ENCODE data around the gene FBXL14.

FBXL14 gene

DNA sequence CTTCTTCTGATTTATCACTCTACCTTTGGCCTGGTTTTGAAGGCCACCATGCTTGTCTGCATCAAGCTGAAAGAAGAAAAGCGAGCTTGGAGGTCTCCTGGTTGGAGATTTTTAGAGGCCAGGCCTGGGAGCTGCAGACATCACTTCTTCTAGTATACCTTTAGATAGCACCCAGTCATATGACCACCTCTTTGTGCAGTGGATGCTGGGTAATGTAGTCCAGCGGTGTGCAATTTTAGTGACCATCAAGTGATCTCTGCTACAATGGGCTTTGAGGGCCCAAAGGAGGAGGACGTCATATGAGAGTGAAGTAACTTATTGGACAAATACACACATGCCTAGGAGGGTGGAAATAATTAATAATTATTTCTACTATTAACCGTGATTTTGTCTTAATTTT is 19.5 kb upstream of the FBXL14 start:
- no peaks in the 10 kb centered on the region for H3K9me3 ChIP-seq (ENCODE audit: control insufficient read depth, low read length)

DNA sequence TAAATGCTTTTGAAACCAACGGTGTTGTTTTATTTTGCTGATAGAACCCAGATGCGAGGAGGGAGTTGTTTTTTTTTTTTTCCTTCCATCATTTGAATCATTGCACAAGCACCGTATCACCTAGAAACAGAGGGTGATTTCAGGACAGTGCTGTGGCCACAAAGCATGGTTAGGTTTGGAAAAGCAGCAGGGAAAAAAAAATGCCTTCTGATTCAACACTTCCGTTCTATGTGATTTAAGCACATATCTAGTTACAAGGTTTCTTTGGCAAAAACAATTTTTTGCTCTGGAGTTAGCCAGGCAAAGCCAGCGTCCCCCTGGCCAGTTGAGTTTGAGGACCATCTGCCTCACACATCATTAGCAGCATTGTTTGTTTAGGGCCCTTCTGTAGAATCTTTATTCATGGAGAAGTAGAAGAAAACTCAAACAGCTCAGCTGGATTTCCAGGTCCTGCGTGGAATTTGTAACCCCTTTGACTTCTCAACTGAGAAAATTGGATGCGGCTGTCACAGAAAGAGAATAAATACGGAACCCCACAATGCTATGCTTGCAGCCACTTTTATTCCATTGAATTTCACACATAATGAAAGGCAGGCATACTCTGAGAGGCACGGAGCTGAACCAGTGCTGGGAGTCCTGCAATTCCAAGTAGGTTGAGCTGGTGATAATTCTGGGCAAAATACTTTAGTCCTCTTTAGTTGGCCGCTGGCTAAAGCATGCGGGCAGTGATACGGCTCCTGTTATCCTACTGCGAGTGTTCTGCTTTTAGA is 17.6 kb upstream of the FBXL14 start:
- Histone ChIP-seq H2BK120ac (ENCODE audit: low read depth, low read length) (no peak overlapping the region), H2AK5ac (ENCODE audit: low read length, severe bottlenecking) (no peak overlapping the region), H3K27me3 (ENCODE audit: control insufficient read depth in 1 of 2, insufficient read depth in 1 of 2, low read length in 2 of 2) (no peaks in the 10 kb centered on the region), H3K4ac (ENCODE audit: low read depth in 1 of 2, low read length in 2 of 2) (no peak overlapping the region), H4K91ac (ENCODE audit: low read length) (no peak overlapping the region), H3K14ac (ENCODE audit: low read length in 2 of 2) (no peak overlapping the region), H3K27ac (ENCODE audit: low read length, poor library complexity, severe bottlenecking) (peak overlapping the region; percentile 22), H2BK5ac (ENCODE audit: low read depth, low read length, poor library complexity, severe bottlenecking) (no peak overlapping the region), H2BK12ac (ENCODE audit: low read length in 2 of 2) (no peak overlapping the region), H3K4me1 (ENCODE audit: control insufficient read depth, insufficient read depth, low read depth, low read length) (peaks cover 6% of the 10 kb centered on the region), H2AFZ (ENCODE audit: low read depth, low read length) (no peak overlapping the region), H3K36me3 (ENCODE audit: control insufficient read depth in 1 of 2, insufficient read depth in 2 of 2, low read depth in 1 of 2, low read length in 2 of 2) (no peaks in the 10 kb centered on the region), H3K18ac (ENCODE audit: low read depth in 1 of 2, low read length in 2 of 2) (no peak overlapping the region), H2BK15ac (ENCODE audit: low read depth, poor library complexity, severe bottlenecking) (no peak overlapping the region), H3K4me3 (ENCODE audit: insufficient read depth in 1 of 2, low read depth in 1 of 2, low read length in 2 of 2) (peak overlapping the region in 1 of 2 experiments; percentile 48), H3K79me1 (replicated peaks; ENCODE audit: low read length, poor library complexity, severe bottlenecking) (peaks cover 28% of the 10 kb centered on the region), H4K8ac (ENCODE audit: low read length) (no peak overlapping the region), H3K4me2 (ENCODE audit: low read length, poor library complexity, severe bottlenecking) (peak overlapping the region; percentile 48), H3K9me3 (ENCODE audit: control insufficient read depth, low read length) (no peaks in the 10 kb centered on the region), H3K9ac (ENCODE audit: low read length) (peak overlapping the region; percentile 85), H3K23ac (ENCODE audit: low read length in 2 of 2) (no peak overlapping the region)
- WGBS = 81% methylated on average over 13 of the region's 13 CpGs
- peak; percentile 46 for DNase-seq

More for the DNA sequence above, 19.5 kb upstream of the FBXL14 start:
- Histone ChIP-seq H3K4ac (ENCODE audit: low read depth in 1 of 2, low read length in 2 of 2) (no peak overlapping the region), H3K27ac (ENCODE audit: low read length, poor library complexity, severe bottlenecking) (no peak overlapping the region), H3K23ac (ENCODE audit: low read length in 2 of 2) (no peak overlapping the region), H3K4me3 (ENCODE audit: insufficient read depth in 1 of 2, low read depth in 1 of 2, low read length in 2 of 2) (no peak overlapping the region), H4K91ac (ENCODE audit: low read length) (no peak overlapping the region), H3K4me1 (ENCODE audit: control insufficient read depth, insufficient read depth, low read depth, low read length) (peaks cover 6% of the 10 kb centered on the region), H2AFZ (ENCODE audit: low read depth, low read length) (no peak overlapping the region), H3K9ac (ENCODE audit: low read length) (no peak overlapping the region), H2AK5ac (ENCODE audit: low read length, severe bottlenecking) (no peak overlapping the region), H2BK120ac (ENCODE audit: low read depth, low read length) (no peak overlapping the region), H3K14ac (ENCODE audit: low read length in 2 of 2) (no peak overlapping the region), H3K79me1 (replicated peaks; ENCODE audit: low read length, poor library complexity, severe bottlenecking) (peaks cover 26% of the 10 kb centered on the region), H3K18ac (ENCODE audit: low read depth in 1 of 2, low read length in 2 of 2) (no peak overlapping the region), H4K8ac (ENCODE audit: low read length) (no peak overlapping the region), H2BK5ac (ENCODE audit: low read depth, low read length, poor library complexity, severe bottlenecking) (no peak overlapping the region), H3K4me2 (ENCODE audit: low read length, poor library complexity, severe bottlenecking) (no peak overlapping the region), H2BK12ac (ENCODE audit: low read length in 2 of 2) (no peak overlapping the region), H3K27me3 (ENCODE audit: control insufficient read depth in 1 of 2, insufficient read depth in 1 of 2, low read length in 2 of 2) (no peaks in the 10 kb centered on the region), H2BK15ac (ENCODE audit: low read depth, poor library complexity, severe bottlenecking) (no peak overlapping the region), H3K36me3 (ENCODE audit: control insufficient read depth in 1 of 2, insufficient read depth in 2 of 2, low read depth in 1 of 2, low read length in 2 of 2) (no peaks in the 10 kb centered on the region)
- 100% methylated on average over 1 of the region's 4 CpGs for WGBS
- DNase-seq = no peak

DNA sequence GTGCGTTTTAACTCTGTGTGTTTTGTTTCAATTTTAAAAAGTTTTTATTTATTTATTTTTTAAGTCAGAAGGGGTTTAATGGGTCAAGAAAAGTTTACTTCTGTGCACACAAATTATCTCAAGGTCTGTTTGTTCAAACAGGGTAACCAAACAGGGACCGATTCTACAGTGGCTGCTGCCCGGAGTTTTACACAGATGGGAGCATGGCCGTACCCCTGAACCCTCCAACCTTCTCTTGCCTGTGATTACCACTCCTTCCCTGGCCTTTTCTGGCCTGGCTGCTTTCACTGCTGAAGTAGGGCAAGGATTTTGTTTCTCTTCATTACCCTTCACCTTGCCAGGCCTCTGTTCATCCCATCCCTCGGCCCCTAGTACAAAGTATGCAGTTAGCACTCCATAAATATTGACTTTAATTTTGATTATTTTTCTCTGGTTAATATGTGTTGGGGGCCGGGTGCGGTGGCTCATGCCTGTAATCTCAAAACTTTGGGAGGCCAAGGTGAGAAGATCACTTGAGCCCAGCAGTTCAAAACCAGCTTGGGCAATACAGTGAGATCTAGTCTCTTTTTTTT is 15.8 kb upstream of the FBXL14 start:
- H3K23ac ChIP-seq (ENCODE audit: low read length in 2 of 2) = no peak overlapping the region
- WGBS = 98% methylated on average over 6 of the region's 7 CpGs
- no peak overlapping the region for H2AFZ ChIP-seq (ENCODE audit: low read depth, low read length)
- no peak overlapping the region for H3K9ac ChIP-seq (ENCODE audit: low read length)
- no peak overlapping the region for H4K8ac ChIP-seq (ENCODE audit: low read length)
- no peak overlapping the region for H3K27ac ChIP-seq (ENCODE audit: low read length, poor library complexity, severe bottlenecking)
- no peak overlapping the region for H2BK5ac ChIP-seq (ENCODE audit: low read depth, low read length, poor library complexity, severe bottlenecking)
- no peak overlapping the region for H2BK15ac ChIP-seq (ENCODE audit: low read depth, poor library complexity, severe bottlenecking)
- no peak overlapping the region for H2BK12ac ChIP-seq (ENCODE audit: low read length in 2 of 2)
- H3K36me3 ChIP-seq (ENCODE audit: control insufficient read depth in 1 of 2, insufficient read depth in 2 of 2, low read depth in 1 of 2, low read length in 2 of 2) = no peaks in the 10 kb centered on the region
- no peak overlapping the region for H2BK120ac ChIP-seq (ENCODE audit: low read depth, low read length)
- H3K27me3 ChIP-seq (ENCODE audit: control insufficient read depth in 1 of 2, insufficient read depth in 1 of 2, low read length in 2 of 2) = no peaks in the 10 kb centered on the region
- peaks cover 11% of the 10 kb centered on the region for H3K4me1 ChIP-seq (ENCODE audit: control insufficient read depth, insufficient read depth, low read depth, low read length)
- no peak overlapping the region for H3K4me3 ChIP-seq (ENCODE audit: insufficient read depth in 1 of 2, low read depth in 1 of 2, low read length in 2 of 2)
- no peaks in the 10 kb centered on the region for H3K9me3 ChIP-seq (ENCODE audit: control insufficient read depth, low read length)
- no peak overlapping the region for H3K4me2 ChIP-seq (ENCODE audit: low read length, poor library complexity, severe bottlenecking)
- no peak overlapping the region for H4K91ac ChIP-seq (ENCODE audit: low read length)
- peaks cover 18% of the 10 kb centered on the region for H3K79me1 ChIP-seq (replicated peaks; ENCODE audit: low read length, poor library complexity, severe bottlenecking)
- H2AK5ac ChIP-seq (ENCODE audit: low read length, severe bottlenecking) = no peak overlapping the region
- H3K14ac ChIP-seq (ENCODE audit: low read length in 2 of 2) = no peak overlapping the region
- no peak overlapping the region for H3K18ac ChIP-seq (ENCODE audit: low read depth in 1 of 2, low read length in 2 of 2)
- no peak overlapping the region for H3K4ac ChIP-seq (ENCODE audit: low read depth in 1 of 2, low read length in 2 of 2)
- no peak for DNase-seq

DNA sequence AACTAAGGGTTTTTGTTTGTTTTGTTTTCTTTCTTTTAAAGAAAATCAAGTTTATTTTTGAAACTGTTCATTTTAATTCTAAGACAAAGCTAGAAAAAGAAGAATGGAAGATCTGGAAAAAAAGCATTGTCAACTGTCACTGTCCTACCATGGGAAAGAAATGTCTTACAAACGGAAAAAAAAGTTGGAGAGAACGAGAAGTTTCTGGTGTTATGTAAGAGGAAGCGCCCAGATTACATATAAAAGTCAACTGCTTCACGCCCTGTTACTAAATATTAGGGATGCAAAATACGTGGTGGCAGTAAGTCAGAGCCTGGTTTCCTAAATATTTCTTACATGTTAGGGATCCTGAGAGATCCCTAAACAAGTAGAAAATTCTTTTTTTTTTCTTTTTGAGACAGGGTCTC is 14.3 kb upstream of the FBXL14 start:
- Histone ChIP-seq H3K18ac (ENCODE audit: low read depth in 1 of 2, low read length in 2 of 2) (no peak overlapping the region), H3K4ac (ENCODE audit: low read depth in 1 of 2, low read length in 2 of 2) (no peak overlapping the region), H3K23ac (ENCODE audit: low read length in 2 of 2) (no peak overlapping the region), H2BK15ac (ENCODE audit: low read depth, poor library complexity, severe bottlenecking) (no peak overlapping the region), H3K14ac (ENCODE audit: low read length in 2 of 2) (no peak overlapping the region), H3K79me1 (replicated peaks; ENCODE audit: low read length, poor library complexity, severe bottlenecking) (peaks cover 15% of the 10 kb centered on the region), H2BK12ac (ENCODE audit: low read length in 2 of 2) (no peak overlapping the region), H3K27me3 (ENCODE audit: control insufficient read depth in 1 of 2, insufficient read depth in 1 of 2, low read length in 2 of 2) (no peaks in the 10 kb centered on the region), H3K4me1 (ENCODE audit: control insufficient read depth, insufficient read depth, low read depth, low read length) (peaks cover 16% of the 10 kb centered on the region), H3K27ac (ENCODE audit: low read length, poor library complexity, severe bottlenecking) (no peak overlapping the region), H3K4me3 (ENCODE audit: insufficient read depth in 1 of 2, low read depth in 1 of 2, low read length in 2 of 2) (no peak overlapping the region), H2AK5ac (ENCODE audit: low read length, severe bottlenecking) (no peak overlapping the region), H3K9me3 (ENCODE audit: control insufficient read depth, low read length) (no peaks in the 10 kb centered on the region), H4K91ac (ENCODE audit: low read length) (no peak overlapping the region), H3K36me3 (ENCODE audit: control insufficient read depth in 1 of 2, insufficient read depth in 2 of 2, low read depth in 1 of 2, low read length in 2 of 2) (no peaks in the 10 kb centered on the region), H2BK5ac (ENCODE audit: low read depth, low read length, poor library complexity, severe bottlenecking) (no peak overlapping the region), H2BK120ac (ENCODE audit: low read depth, low read length) (no peak overlapping the region), H4K8ac (ENCODE audit: low read length) (no peak overlapping the region), H3K9ac (ENCODE audit: low read length) (peak overlapping the region; percentile 51), H2AFZ (ENCODE audit: low read depth, low read length) (no peak overlapping the region), H3K4me2 (ENCODE audit: low read length, poor library complexity, severe bottlenecking) (no peak overlapping the region)
- 74% methylated on average over 5 of the region's 5 CpGs for WGBS
- DNase-seq = no peak

Measured in mesenchymal stem cell (in vitro differentiated cells and primary cell).